Immature natural killer cell (primary cell): ENCODE measurements around the gene PDE4D. TPM values are rescaled to one million over a fixed set of nuclear protein-coding genes. Genes with fewer than 3 reads are reported as not detected.
A peak's percentile ranks its signal among the peaks of the same experiment; 100 is the strongest.

Source experiments
- DNase-seq, 3 donors: peaks; one replicate each; pipeline ENCODE4 v3.0.0; 2022; ENCODE audit warnings: mixed read lengths in 1 of 3
- H3K27ac Mint-ChIP-seq, 6 donors: one replicate each; pipeline ENCODE4 v1.8.0; 2020; ENCODE audit warnings: mixed read lengths in 6 of 6, mild to moderate bottlenecking in 5 of 6, inconsistent platforms in 4 of 6, moderate library complexity in 3 of 6
- H3K27me3 Mint-ChIP-seq, 3 donors: one replicate each; pipeline ENCODE4 v1.8.0; 2020 to 2021; ENCODE audit warnings: low read depth in 3 of 3, mild to moderate bottlenecking in 3 of 3, mixed read lengths in 3 of 3, moderate library complexity in 3 of 3, inconsistent platforms in 1 of 3
- H3K36me3 Mint-ChIP-seq, 3 donors: one replicate each; pipeline ENCODE4 v1.8.0; 2020; ENCODE audit warnings: mixed read lengths in 3 of 3, inconsistent platforms in 2 of 3, mild to moderate bottlenecking in 2 of 3
- H3K4me1 Mint-ChIP-seq, 2 donors: one replicate each; pipeline ENCODE4 v1.8.0; 2020; ENCODE audit warnings: inconsistent platforms in 2 of 2, mild to moderate bottlenecking in 2 of 2, mixed read lengths in 2 of 2, moderate library complexity in 1 of 2
- H3K4me3 Mint-ChIP-seq, 5 donors: one replicate each; pipeline ENCODE4 v1.8.0; 2020; ENCODE audit warnings: mild to moderate bottlenecking in 5 of 5, mixed read lengths in 5 of 5, inconsistent platforms in 3 of 5, moderate library complexity in 3 of 5
- H3K9me3 Mint-ChIP-seq, 6 donors: one replicate each; pipeline ENCODE4 v1.8.0; 2020; ENCODE audit warnings: mild to moderate bottlenecking in 6 of 6, mixed read lengths in 6 of 6, inconsistent platforms in 4 of 6, moderate library complexity in 3 of 6
- polyA plus RNA-seq, 3 donors: library from polyadenylated mRNA; unstranded; fragments of 300-500 nt; fragmentation: Illumina TruSeq; gene quantifications; one replicate each; pipeline ENCODE4 v1.2.3, GENCODE V29; 2021

PDE4D gene
- polyA plus RNA-seq, 3 donors from 2014 or later, result 10.7 to 15.4 (median 12.6) TPM

DNA sequence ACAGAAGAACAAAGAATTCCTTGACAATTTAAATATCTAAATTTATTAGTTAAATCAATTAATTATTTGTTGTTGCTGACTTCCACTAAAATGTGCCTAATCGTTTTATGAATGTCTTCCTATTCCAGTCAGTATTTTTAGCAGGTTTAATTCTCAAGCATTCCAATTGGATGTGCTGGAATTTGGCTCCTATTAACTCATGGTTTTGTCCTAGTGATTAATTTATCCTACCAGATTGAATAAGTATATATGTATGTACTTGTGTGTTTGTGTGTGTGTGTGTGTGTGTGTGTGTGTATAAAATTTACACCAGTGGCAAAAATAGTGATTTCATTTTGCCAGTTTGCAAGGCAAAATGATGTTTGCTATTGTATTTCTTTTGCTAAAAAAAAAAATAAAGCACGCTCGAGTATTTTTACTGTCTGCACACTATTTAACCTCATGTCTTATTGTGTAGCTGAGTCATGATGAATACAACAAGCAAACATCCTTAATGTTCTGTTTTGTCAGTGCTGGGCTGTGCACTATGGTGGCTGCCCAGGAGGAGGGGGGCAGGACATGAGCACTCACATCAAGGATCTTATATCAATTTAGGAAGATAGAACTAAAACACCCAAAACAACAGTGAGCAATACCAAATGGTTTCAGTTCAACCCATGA lies 375.5 kb downstream of the PDE4D start:
- no peak overlapping the region for H3K4me3 Mint-ChIP-seq

DNA sequence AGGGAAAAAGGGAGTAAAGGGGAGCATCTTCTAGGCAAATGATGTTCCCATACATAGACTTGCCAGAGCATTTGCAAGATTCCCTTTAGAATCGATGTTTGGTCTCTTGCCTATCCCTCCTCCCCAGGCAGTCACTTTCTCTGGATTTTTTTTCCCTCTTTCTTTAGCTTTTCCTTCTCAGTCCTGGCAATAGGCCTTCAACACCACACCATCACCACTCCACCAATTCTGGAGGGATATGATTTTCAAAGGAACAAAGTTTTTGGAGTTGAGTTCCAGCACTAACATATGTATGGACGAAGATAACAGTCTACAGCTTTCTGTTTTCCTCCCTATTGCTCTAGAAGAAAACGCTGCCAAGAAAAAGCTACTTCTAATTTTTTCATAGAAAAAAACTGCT lies 377.4 kb downstream of the PDE4D start:
- DNase-seq, result no peak
- no peaks in the 10 kb centered on the region for H3K4me1 Mint-ChIP-seq

More for the DNA sequence above, 375.5 kb downstream of the PDE4D start:
- Mint-ChIP-seq H3K4me1 (no peaks in the 10 kb centered on the region), H3K27me3 (no peaks in the 10 kb centered on the region), H3K27ac (no peak overlapping the region), H3K9me3 (no peaks in the 10 kb centered on the region), H3K36me3 (no peaks in the 10 kb centered on the region)
- no peak for DNase-seq

DNA sequence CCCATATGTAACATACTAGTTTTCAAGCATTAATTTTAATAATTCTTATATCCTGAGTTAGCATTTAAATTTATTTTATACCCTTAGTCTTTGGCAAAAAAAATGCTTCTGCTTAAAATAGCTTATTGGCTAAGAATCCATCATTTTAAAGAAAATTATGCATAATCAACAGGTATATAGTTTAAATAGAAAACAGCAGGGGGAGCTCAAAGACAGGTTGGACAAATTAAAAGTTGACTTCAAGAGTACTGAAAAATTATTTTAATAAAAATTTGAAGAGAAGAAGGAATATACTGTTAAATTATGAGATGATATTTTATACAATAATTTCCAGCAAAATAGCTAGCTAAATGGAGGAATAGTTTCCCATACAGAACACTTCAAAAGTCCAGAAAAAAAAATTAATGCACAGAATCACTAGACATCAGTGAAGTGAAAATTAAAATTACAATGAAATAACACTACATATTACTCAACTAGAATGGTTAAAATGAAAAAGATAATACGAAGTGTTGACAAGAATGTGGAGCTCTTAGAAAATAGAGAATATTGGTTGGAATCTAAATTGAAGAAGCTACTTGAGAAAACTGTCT lies 387.1 kb downstream of the PDE4D start:
- Mint-ChIP-seq H3K4me1 (no peaks in the 10 kb centered on the region), H3K9me3 (no peaks in the 10 kb centered on the region), H3K36me3 (no peaks in the 10 kb centered on the region), H3K27ac (no peak overlapping the region), H3K27me3 (no peaks in the 10 kb centered on the region), H3K4me3 (no peak overlapping the region)
- DNase-seq, result peak in 2 of 3 donors; percentile 6 to 20

More for the DNA sequence above, 377.4 kb downstream of the PDE4D start:
- Mint-ChIP-seq H3K27me3 (no peaks in the 10 kb centered on the region), H3K9me3 (no peaks in the 10 kb centered on the region), H3K36me3 (no peaks in the 10 kb centered on the region), H3K27ac (no peak overlapping the region), H3K4me3 (no peak overlapping the region)

DNA sequence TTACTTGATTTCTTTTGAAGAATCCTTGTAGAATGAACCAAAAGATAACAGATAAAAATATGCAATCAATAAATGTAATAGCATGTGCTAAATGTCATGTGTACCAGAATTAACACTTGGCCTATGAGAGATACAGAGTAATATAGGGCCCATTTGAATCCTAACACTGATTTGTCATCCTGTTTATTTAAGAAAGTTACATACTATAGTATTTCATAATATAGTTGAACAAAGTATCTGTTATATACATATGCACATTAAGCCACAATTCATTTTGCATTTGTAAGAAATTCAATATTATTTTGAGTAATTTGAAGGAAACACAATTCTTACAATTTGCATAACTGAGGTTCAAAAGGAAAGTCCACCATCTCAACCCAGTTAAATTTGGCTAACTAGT lies 389.5 kb downstream of the PDE4D start:
- no peaks in the 10 kb centered on the region for H3K36me3 Mint-ChIP-seq

DNA sequence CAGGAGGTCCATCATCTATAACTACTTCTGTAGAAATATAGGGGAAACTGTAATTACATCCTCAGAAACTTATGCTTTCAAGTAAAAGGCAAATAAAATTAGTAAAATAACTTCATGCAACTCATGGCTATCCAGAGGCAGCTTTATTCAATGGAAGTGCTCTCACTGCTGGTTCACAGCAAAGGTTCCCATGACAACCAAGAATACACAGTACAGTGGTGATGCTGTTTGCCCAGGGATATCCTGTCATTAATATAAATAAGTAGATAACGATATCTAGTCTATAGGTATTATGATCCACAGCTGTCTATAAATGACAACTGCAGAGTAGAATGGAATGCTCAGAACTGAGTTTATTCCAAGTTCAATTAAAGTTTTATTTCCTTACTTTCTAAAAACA lies 390.3 kb downstream of the PDE4D start:
- H3K27ac Mint-ChIP-seq, result no peak overlapping the region
- H3K4me3 Mint-ChIP-seq, result no peak overlapping the region
- DNase-seq, result no peak
- H3K4me1 Mint-ChIP-seq, result no peaks in the 10 kb centered on the region
- H3K36me3 Mint-ChIP-seq, result no peaks in the 10 kb centered on the region
- peaks cover 0 to 2% (median 0%) of the 10 kb centered on the region in 3 donors for H3K27me3 Mint-ChIP-seq
- no peaks in the 10 kb centered on the region for H3K9me3 Mint-ChIP-seq

More for the DNA sequence above, 389.5 kb downstream of the PDE4D start:
- DNase-seq, result no peak
- Mint-ChIP-seq H3K4me1 (no peaks in the 10 kb centered on the region), H3K27ac (no peak overlapping the region), H3K9me3 (no peaks in the 10 kb centered on the region), H3K27me3 (peaks cover 0 to 2% (median 0%) of the 10 kb centered on the region in 3 donors), H3K4me3 (no peak overlapping the region)

DNA sequence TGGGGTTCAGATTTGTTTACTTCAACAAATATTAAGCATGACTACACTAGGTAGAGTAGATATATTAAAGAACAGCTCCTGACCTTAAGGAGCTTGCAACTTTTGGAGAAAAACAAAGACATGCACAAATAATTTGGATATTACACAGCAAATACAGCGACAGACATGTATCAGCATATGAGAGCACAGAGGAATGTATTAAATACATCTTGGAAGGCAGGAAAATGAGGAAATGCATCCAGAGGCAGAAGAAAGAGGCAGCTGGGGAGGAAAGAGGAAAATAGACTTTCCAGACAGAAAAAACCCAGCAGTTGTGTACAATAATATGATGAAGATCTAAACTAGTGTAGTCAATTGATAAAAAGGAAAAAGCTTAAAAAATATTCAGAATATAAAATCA lies 392.2 kb downstream of the PDE4D start:
- no peak for DNase-seq
- H3K4me1 Mint-ChIP-seq, result no peaks in the 10 kb centered on the region
- no peaks in the 10 kb centered on the region for H3K36me3 Mint-ChIP-seq
- no peak overlapping the region for H3K27ac Mint-ChIP-seq
- H3K4me3 Mint-ChIP-seq, result no peak overlapping the region
- peaks cover 0 to 4% (median 0%) of the 10 kb centered on the region in 3 donors for H3K27me3 Mint-ChIP-seq
- no peaks in the 10 kb centered on the region for H3K9me3 Mint-ChIP-seq

DNA sequence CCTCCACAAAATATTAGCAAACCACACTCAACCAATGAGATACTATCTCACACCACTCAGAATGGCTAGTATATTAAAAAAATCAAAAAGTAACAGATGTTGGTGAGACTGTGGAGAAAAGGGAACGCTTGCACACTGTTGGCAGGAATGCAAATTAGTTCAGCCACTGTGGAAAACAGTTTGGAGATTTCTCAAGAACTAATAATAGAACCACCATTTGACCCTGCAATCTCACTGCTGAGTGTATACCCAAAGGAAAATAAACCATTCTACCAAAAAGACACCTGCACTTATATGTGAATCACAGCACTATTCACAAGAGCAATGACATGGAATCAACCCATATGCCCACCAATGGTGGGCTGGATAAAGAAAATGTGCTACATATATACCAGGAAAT lies 393.5 kb downstream of the PDE4D start:
- Mint-ChIP-seq H3K36me3 (no peaks in the 10 kb centered on the region), H3K4me3 (no peak overlapping the region), H3K27ac (no peak overlapping the region), H3K9me3 (no peaks in the 10 kb centered on the region), H3K4me1 (no peaks in the 10 kb centered on the region), H3K27me3 (peaks cover 0 to 4% (median 0%) of the 10 kb centered on the region in 3 donors)
- DNase-seq, result no peak

DNA sequence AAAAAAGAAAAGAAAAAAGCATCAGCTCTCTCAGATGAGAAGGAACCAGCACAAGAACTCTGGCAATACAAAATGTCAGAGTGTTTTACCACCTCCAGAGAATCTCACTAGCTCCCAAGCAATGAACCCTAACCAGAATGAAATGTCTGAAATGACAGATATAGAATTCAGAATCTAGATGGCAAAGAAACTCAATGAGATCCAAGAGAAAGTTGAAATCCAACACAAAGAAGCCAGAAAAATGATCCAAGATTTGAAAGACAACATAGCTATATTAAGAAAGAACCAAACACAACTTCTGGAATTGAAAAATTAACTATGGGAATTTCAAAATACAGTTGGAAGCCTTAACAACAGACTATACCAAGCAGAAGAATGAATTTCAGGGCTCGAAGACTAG lies 396.3 kb downstream of the PDE4D start:
- Mint-ChIP-seq H3K4me1 (no peaks in the 10 kb centered on the region), H3K4me3 (no peak overlapping the region), H3K36me3 (no peaks in the 10 kb centered on the region), H3K27me3 (peaks cover 0 to 4% (median 3%) of the 10 kb centered on the region in 3 donors), H3K27ac (no peak overlapping the region), H3K9me3 (no peaks in the 10 kb centered on the region)
- DNase-seq, result no peak

DNA sequence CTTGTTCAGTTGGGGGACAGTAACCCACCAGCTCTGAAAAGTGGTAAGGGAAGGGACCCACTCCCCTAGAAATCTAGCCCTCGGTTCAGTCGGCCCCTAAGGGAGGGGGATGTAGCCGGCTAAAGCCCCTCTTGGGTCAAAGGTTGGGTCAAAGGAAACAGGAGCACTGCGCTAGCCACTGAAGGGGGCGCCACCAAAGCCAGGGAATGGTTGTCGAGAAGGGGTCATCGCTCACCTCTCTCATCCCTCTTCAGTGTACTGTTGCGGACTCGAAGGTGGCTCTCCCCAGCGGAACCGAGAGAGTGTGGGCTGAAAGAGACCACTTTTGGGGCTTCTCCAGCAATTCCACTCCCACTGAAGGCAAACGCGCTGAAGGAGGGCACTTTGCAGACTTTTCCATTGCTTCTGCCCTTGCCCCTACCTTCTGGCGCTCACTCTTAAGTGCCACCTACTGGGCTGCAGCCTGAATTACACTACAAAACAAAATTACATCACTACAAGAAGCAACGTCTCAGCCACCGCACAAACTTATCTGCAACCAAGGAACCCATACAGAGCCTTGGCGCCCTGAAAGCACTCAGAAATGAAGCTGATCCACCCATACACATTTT lies 396.9 kb downstream of the PDE4D start:
- Mint-ChIP-seq H3K9me3 (no peaks in the 10 kb centered on the region), H3K36me3 (no peaks in the 10 kb centered on the region), H3K27ac (no peak overlapping the region), H3K4me1 (no peaks in the 10 kb centered on the region), H3K27me3 (peaks cover 0 to 4% (median 3%) of the 10 kb centered on the region in 3 donors), H3K4me3 (no peak overlapping the region)
- DNase-seq, result no peak

DNA sequence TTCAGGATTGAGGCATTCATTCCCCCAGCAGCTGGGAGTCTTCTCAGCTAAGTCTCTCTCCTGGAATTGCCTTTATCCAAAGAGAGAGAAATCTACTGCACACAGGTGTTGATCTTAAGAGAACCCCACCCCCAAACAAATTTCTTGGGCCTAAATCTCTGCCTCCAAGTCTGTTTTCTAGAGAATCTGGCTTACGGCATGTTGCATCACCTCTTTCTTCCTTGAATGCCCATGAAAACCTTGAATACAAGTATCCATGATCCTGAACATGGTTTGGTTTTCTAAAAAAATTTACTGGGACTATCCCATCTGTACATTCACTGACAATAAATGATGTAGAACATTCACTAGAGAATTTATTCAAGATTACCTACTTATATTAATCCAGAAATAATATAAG lies 401.6 kb downstream of the PDE4D start:
- Mint-ChIP-seq H3K4me3 (no peak overlapping the region), H3K27ac (no peak overlapping the region), H3K9me3 (no peaks in the 10 kb centered on the region), H3K36me3 (no peaks in the 10 kb centered on the region), H3K4me1 (no peaks in the 10 kb centered on the region), H3K27me3 (peaks cover 0 to 3% (median 2%) of the 10 kb centered on the region in 3 donors)
- no peak for DNase-seq

DNA sequence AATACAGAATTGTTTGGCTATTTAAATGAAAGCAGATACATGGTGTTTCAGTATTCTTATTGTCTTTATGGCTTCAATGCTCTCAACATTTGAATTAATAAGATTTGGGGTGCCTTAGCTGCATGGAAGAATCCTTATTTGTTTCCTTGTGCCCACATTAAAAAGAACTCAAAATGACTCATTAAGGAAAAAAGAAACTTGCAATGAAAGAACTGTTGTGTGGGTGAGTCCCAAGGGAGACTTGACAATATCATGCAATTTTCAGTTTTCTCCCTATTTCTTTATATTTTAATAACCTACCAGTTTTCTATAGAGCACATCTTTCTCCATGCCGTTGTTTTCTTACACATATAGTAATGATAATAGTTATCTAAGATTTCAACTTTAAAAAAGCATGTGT lies 404.0 kb downstream of the PDE4D start:
- Mint-ChIP-seq H3K27me3 (peaks cover 0 to 4% (median 0%) of the 10 kb centered on the region in 3 donors), H3K4me1 (no peaks in the 10 kb centered on the region), H3K9me3 (no peaks in the 10 kb centered on the region), H3K4me3 (no peak overlapping the region), H3K36me3 (no peaks in the 10 kb centered on the region), H3K27ac (no peak overlapping the region)
- no peak for DNase-seq

DNA sequence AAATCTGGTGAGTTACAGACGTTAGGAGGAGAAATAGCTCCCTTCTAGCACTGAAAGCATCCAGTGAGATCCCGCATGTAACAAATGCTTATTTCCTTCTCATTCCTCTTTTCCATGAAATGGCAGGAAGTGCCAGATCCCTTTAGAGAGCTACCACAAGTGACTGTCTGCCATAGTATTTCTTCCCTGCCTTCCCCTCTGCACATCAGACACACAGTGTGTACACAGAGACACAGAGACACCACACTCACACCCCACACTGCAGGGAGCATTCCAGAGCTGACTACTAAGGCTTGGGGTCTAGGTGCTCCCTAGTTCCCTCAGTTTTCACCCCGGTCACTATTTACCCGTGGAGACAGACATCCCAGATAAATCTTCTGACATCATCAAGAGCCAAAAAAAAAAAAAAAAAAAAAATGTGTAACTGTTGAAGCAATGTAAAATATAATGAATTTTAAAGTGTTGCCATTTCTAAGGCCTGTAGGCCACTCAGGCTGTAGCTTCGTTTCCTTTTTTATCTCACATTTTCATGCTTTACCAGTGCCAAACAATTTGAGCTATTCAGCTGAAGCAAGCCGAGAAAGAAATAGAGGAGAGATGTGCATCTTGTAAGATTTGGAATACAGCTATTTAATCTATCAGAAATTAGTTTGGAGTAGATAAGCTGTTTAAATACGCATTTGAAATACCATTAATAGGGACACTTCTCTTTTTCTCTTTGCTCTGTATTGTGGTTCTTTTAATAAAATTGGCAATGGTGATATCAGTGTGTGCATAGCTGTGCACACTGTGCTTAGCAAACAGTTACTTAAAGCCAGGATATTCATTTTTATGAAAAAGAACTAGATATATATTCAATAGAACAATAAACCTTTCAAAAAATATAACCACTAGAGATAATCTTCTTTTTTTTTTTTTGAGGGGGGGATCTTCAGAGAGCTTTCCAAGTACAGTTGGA lies 405.5 kb downstream of the PDE4D start:
- no peak for DNase-seq
- Mint-ChIP-seq H3K27me3 (peaks cover 0 to 4% (median 1%) of the 10 kb centered on the region in 3 donors), H3K9me3 (peaks cover 0 to 2% (median 0%) of the 10 kb centered on the region in 6 donors), H3K36me3 (no peaks in the 10 kb centered on the region), H3K27ac (no peak overlapping the region), H3K4me3 (no peak overlapping the region), H3K4me1 (no peaks in the 10 kb centered on the region)

DNA sequence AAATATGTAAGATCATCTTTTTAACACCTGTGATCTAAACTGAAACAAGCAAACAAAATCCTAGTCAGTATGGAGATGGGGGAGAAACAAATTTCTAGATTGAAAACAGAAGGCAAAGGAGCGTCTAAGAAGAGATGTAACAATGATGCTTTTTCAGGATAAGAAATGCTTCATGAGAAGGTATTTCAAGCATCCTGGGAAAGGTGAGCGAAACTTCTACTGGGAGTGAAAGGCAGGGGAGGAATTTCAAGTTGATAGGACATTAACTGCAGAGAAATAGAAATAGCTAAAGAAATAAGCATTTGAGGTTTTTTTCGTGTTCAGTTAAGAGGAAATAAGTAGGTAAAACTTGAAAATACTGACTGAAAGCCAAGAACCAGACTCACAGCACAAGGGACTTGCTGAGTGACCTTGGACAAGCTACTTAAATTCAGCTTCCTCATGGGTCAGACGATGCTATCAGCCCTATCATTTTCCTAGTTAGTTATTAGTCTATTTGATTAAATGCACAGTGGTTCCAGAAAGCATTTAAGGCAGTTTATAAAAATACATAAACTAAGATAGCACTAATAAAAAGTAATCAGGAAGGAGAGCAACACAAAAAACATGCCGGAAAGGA lies 406.3 kb downstream of the PDE4D start:
- no peak overlapping the region for H3K4me3 Mint-ChIP-seq
- H3K9me3 Mint-ChIP-seq, result peaks cover 0 to 2% (median 0%) of the 10 kb centered on the region in 6 donors
- no peaks in the 10 kb centered on the region for H3K4me1 Mint-ChIP-seq
- peaks cover 0 to 4% (median 1%) of the 10 kb centered on the region in 3 donors for H3K27me3 Mint-ChIP-seq
- H3K27ac Mint-ChIP-seq, result no peak overlapping the region
- no peaks in the 10 kb centered on the region for H3K36me3 Mint-ChIP-seq
- no peak for DNase-seq
